Kidney capillary endothelial cell (primary cell): ENCODE measurements around the gene PCDHA2.
"Not testable (repeated sequence)": the region's sequence is repeated elsewhere in the genome, so short reads cannot be mapped to it uniquely, and the experiment has no call there.

Source experiments
- DNase-seq: peaks from one replicate; pipeline ENCODE4 v3.0.0-alpha.2; 2018; ENCODE audit warnings: low spot score

Gene PCDHA2

DNA sequence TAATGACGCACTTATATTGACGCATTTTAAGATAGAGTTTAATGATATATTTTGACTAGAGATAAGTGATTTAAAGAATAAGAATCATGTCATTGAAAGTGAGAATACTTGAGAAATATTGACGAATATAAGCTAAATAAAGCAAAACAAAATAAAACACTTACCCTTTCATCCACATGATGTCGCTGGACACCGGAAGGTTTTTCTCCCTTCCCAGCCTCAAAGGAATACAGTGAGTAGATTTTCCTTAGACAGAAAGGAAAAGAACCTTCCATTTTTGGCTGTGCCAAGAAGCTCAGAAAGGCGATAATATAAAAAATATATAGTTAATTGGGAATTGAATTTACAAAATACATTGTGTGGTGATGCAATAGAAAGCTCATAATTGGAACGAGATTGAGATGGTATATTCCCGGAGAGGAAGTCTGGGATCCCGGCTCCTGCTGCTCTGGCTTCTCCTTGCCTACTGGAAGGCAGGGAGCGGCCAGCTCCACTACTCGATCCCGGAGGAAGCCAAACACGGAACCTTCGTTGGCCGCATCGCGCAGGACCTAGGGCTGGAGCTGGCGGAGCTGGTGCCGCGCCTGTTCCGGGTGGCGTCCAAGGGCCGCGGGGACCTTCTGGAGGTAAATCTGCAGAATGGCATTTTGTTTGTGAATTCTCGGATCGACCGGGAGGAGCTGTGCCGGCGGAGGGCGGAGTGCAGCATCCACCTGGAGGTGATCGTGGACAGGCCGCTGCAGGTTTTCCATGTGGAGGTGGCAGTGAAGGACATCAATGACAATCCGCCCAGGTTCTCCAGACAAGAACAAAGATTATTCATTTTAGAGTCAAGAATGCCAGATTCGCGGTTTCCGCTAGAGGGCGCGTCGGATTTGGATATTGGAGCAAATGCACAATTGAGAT, 27.0 kb downstream of the PCDHA2 start, which contains the start of gene PCDHA5:
PCDHA5 (plus strand) TSS at position 239 of the 906 bp plus-strand sequence.
- DNase-seq, result no peak

DNA sequence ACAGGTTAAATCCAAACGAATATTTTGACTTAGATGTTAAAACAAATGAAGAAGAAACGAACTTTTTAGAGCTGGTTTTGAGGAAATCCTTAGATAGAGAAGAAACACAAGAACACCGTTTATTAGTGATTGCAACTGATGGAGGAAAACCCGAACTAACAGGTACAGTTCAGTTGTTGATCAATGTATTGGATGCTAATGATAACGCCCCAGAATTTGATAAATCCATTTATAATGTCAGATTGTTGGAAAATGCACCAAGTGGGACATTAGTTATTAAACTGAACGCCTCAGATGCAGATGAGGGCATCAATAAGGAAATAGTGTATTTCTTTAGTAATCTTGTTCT, 27.6 kb downstream of the PCDHA2 start:
- no peak for DNase-seq

DNA sequence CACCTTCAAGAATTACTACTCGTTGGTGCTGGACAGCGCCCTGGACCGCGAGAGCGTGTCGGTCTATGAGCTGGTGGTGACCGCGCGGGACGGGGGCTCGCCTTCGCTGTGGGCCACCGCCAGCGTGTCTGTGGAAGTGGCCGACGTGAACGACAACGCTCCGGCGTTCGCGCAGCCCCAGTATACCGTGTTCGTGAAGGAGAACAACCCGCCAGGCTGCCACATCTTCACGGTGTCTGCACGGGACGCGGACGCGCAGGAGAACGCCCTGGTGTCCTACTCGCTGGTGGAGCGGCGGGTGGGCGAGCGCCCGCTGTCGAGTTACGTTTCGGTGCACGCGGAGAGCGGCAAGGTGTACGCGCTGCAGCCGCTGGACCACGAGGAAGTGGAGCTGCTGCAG, 28.3 kb downstream of the PCDHA2 start:
- DNase-seq, result not testable (repeated sequence)

DNA sequence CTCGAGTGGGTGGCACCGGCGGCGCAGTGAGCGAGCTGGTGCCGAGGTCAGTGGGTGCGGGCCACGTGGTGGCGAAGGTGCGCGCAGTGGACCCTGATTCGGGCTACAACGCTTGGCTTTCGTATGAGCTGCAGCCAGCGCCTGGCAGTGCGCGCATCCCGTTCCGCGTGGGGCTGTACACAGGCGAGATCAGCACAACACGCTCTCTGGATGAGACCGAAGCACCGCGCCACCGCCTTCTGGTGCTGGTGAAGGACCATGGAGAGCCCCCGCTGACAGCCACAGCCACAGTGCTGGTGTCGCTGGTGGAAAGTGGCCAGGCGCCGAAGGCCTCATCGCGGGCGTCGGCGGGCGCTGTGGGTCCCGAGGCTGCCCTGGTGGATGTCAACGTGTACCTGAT, 28.8 kb downstream of the PCDHA2 start:
- DNase-seq, result no peak

DNA sequence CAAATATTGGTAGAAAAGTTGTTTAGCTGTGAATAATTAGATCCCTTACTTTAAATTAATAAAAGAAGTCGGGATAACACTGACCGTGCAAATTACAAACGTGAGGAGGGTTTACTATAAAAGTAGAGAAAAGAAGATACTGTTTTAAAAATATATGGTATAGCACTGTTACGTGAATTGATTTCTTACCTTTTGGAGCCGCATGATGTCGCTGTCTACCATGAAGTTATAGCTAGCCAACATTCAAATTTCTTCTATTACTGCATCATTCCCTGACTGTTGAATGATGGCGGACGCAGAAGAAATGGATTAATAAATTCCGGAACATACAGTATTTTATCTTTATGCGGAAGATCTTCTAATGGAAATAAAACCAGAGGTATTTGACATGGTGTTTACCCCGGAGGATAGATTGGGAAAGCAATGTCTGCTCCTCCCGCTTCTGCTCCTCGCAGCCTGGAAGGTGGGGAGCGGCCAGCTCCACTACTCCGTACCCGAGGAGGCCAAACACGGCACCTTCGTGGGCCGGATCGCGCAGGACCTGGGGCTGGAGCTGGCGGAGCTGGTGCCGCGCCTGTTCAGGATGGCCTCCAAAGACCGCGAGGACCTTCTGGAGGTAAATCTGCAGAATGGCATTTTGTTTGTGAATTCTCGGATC, 33.2 kb downstream of the PCDHA2 start, which contains the start of gene PCDHA6:
PCDHA6 (plus strand) TSS at position 257 of the 658 bp plus-strand sequence; CDS start at position 389, 132 bp downstream.
- no peak for DNase-seq

DNA sequence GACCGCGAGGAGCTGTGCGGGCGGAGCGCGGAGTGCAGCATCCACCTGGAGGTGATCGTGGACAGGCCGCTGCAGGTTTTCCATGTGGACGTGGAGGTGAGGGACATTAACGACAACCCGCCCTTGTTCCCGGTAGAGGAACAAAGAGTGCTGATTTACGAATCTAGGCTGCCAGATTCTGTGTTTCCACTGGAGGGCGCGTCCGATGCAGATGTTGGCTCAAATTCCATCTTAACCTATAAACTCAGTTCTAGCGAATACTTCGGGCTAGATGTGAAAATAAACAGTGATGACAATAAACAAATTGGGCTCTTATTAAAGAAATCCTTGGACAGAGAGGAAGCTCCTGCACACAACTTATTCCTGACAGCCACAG, 33.7 kb downstream of the PCDHA2 start:
- DNase-seq, result no peak

DNA sequence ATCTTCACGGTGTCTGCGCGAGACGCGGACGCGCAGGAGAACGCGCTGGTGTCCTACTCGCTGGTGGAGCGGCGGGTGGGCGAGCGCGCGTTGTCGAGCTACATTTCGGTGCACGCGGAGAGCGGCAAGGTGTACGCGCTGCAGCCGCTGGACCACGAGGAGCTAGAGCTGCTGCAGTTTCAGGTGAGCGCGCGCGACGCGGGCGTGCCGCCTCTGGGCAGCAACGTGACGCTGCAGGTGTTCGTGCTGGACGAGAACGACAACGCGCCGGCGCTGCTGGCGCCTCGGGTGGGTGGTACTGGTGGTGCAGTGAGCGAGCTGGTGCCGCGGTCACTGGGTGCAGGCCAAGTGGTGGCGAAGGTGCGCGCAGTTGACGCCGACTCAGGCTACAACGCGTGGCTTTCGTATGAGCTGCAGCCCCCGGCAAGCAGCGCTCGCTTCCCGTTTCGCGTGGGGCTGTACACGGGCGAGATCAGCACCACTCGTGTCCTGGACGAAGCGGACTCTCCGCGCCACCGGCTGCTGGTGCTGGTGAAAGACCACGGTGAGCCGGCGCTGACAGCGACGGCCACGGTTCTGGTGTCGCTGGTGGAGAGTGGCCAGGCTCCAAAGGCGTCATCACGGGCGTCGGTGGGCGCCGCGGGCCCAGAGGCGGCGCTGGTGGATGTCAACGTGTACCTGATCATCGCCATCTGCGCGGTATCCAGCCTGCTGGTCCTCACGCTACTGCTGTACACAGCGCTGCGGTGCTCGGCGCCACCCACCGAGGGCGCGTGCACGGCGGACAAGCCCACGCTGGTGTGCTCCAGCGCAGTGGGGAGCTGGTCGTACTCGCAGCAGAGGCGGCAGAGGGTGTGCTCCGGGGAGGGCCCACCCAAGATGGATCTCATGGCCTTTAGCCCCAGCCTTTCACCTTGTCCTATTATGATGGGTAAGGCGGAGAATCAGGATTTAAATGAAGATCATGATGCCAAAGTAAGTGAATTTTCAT, 35.2 kb downstream of the PCDHA2 start:
- DNase-seq, result not testable (repeated sequence)

DNA sequence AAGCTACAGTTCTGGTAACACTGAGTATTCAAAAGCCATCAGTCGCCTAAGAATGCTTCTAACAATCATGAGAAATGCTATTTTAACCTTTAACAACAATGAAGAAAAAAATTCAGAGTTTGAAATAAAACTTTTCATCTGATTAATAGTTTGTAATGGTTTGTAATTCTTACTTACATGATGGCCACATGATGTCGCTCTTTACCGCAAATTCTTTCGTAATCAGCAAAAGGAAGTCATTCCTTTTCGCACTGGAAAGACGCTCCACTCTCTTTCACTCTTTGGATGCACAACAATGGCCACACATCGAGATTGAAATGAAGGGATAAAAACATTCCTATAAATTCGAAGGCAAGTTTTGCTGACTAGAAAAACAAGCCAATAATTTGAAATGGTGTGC, 39.3 kb downstream of the PCDHA2 start, which contains the start of gene PCDHA7:
PCDHA7 (plus strand) TSS at position 277 of the 400 bp plus-strand sequence; CDS start at position 392, 115 bp downstream.
- no peak for DNase-seq

DNA sequence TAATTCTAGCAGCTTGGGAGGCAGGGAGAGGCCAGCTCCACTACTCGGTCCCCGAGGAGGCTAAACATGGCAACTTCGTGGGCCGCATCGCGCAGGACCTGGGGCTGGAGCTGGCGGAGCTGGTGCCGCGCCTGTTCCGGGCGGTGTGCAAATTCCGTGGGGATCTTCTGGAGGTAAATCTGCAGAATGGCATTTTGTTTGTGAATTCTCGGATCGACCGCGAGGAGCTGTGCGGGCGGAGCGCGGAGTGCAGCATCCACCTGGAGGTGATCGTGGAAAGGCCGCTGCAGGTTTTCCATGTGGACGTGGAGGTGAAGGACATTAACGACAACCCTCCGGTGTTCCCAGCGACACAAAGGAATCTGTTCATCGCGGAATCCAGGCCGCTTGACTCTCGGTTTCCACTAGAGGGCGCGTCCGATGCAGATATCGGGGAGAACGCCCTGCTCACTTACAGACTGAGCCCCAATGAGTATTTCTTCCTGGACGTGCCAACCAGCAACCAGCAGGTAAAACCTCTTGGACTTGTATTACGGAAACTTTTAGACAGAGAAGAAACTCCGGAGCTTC, 39.9 kb downstream of the PCDHA2 start:
- not testable (repeated sequence) for DNase-seq

DNA sequence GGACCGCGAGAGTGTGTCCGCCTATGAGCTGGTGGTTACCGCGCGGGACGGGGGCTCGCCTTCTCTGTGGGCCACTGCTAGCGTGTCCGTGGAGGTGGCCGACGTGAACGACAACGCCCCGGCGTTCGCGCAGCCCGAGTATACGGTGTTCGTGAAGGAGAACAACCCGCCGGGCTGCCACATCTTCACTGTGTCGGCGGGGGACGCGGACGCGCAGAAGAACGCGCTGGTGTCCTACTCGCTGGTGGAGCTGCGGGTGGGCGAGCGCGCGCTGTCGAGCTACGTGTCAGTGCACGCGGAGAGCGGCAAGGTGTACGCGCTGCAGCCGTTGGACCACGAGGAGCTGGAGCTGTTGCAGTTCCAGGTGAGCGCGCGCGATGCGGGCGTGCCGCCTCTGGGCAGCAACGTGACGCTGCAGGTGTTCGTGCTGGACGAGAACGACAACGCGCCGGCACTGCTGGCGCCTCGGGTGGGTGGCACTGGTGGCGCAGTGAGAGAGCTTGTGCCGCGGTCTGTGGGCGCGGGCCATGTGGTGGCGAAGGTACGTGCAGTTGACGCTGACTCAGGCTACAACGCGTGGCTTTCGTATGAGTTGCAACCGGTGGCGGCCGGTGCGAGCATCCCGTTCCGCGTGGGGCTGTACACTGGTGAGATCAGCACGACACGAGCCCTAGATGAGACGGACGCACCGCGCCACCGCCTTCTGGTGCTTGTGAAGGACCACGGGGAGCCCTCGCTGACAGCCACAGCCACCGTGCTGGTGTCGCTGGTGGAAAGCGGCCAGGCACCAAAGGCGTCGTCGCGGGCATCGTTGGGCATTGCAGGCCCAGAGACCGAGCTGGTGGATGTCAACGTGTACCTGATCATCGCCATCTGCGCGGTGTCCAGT, 41.2 kb downstream of the PCDHA2 start:
- DNase-seq, result no peak

DNA sequence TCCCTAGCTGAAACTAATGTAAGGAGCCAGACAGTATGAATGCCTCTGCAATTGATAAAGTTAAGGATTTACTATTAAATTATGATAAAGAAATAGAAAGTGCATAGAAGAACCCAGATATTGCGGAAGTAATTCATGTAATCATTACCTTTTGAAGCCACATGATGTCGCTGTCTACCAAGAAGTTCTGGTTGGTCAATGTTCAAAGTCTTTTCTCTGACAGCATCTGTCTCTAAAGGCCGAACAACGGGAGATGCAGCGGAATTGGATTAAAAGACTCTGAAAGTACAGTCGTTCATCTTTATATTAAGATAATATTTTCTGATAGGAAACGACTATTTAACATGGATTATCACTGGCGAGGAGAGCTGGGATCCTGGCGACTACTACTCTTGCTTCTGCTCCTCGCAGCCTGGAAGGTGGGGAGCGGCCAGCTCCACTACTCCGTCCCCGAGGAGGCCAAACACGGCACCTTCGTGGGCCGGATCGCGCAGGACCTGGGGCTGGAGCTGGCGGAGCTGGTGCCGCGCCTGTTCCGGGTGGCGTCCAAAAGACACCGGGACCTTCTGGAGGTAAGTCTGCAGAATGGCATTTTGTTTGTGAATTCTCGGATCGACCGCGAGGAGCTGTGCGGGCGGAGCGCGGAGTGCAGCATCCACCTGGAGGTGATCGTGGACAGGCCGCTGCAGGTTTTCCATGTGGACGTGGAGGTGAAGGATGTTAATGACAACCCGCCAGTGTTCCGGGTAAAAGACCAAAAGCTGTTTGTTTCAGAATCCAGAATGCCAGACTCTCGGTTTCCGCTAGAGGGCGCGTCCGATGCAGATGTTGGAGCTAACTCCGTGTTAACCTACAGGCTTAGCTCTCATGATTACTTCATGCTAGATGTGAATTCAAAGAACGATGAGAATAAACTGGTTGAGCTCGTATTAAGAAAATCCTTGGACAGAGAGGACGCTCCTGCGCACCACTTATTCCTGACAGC, 46.6 kb downstream of the PCDHA2 start, which contains the start of gene PCDHA8:
PCDHA8 (plus strand) TSS at position 210 of the 985 bp plus-strand sequence; CDS start at position 345, 135 bp downstream.
- DNase-seq, result no peak

DNA sequence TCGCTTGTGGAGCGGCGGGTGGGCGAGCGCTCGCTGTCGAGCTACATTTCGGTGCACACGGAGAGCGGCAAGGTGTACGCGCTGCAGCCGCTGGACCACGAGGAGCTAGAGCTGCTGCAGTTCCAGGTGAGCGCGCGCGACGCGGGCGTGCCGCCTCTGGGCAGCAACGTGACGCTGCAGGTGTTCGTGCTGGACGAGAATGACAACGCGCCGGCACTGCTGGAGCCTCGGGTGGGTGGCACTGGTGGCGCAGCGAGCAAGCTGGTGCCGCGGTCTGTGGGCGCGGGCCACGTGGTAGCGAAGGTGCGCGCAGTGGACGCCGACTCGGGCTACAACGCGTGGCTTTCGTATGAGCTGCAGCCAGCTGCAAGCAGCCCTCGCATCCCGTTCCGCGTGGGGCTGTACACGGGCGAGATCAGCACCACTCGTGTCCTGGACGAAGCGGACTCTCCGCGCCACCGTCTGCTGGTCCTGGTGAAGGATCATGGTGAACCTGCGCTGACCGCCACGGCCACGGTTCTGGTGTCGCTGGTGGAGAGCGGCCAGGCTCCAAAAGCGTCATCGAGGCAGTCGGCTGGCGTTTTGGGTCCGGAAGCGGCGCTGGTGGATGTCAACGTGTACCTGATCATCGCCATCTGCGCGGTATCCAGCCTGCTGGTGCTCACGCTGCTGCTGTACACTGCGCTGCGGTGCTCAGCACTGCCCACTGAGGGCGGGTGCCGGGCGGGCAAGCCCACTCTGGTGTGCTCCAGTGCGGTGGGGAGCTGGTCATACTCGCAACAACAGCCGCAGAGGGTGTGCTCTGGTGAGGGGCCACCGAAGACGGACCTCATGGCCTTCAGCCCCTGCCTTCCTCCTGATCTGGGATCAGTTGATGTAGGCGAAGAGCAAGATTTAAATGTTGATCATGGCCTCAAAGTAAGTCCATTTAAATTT, 48.4 kb downstream of the PCDHA2 start:
- no peak for DNase-seq
